Measurements from ENCODE around the gene DBF4. TPM values are rescaled to one million over a fixed set of nuclear protein-coding genes. Genes with fewer than 3 reads are reported as not detected.
"Not testable (repeated sequence)": the region's sequence is repeated elsewhere in the genome, so short reads cannot be mapped to it uniquely, and the experiment has no call there.

The DBF4 gene
- total and polyA plus RNA-seq, 2 donors (not counting 1 experiment from before 2014, with no cell fraction given): 7.8 to 21.0 TPM

GRCh38 chr7:87858417-87859100 lies 17.7 kb upstream of the DBF4 start:
- H3K4me1 Mint-ChIP-seq: peaks cover 3% of the 10 kb centered on the region
- Histone ChIP-seq H3K27ac (ENCODE audit: low read length in 2 of 2) (no peak overlapping the region), H3K4me2 (replicated peaks; ENCODE audit: low read depth, low read length, poor library complexity, severe bottlenecking) (no peak overlapping the region), H3K9me3 (ENCODE audit: control extremely low read depth in 1 of 3, control insufficient read depth in 2 of 3, insufficient read depth in 1 of 3, low read length in 2 of 3) (no peaks in the 10 kb centered on the region), H3K79me2 (ENCODE audit: control insufficient read depth, insufficient read depth, low read length) (no peaks in the 10 kb centered on the region), H3K4me1 (ENCODE audit: control insufficient read depth in 2 of 2, insufficient read depth in 2 of 2, low read length in 2 of 2) (no peaks in the 10 kb centered on the region), H3K4me3 (ENCODE audit: control extremely low read depth in 1 of 5, extremely low read depth in 1 of 5, insufficient read depth in 1 of 5, low read depth in 2 of 5, low read length in 4 of 5) (no peak overlapping the region), H3K27me3 (replicated peaks in 1 of 4; ENCODE audit: control extremely low read depth in 1 of 4, control insufficient read depth in 3 of 4, insufficient read depth in 4 of 4, low read length in 3 of 4) (no peaks in the 10 kb centered on the region), H4K20me1 (ENCODE audit: control insufficient read depth, insufficient read depth, low read length, poor library complexity, severe bottlenecking) (no peaks in the 10 kb centered on the region), H3K36me3 (replicated peaks in 1 of 2; ENCODE audit: control extremely low read depth in 1 of 2, control insufficient read depth in 1 of 2, extremely low read depth in 1 of 2, insufficient read depth in 2 of 2, low read length in 1 of 2) (peaks cover 6 to 27% of the 10 kb centered on the region in 2 experiments), H3K9ac (ENCODE audit: low read length) (no peak overlapping the region), H2AFZ (ENCODE audit: insufficient read depth, low read depth, low read length, poor library complexity, severe bottlenecking) (no peak overlapping the region)
- ChIA-PET CTCF (no interaction called here), POLR2A (no interaction called here)
- no peaks in the 10 kb centered on the region for H3K27me3 Mint-ChIP-seq
- no peak for DNase-seq
- peaks cover 3% of the 10 kb centered on the region for H3K9me3 Mint-ChIP-seq (ENCODE audit: insufficient read depth)
- WGBS (ENCODE audit: insufficient coverage): no CpG with 5 or more reads among the region's 3 CpGs
- TF ChIP-seq, protein P1, sequence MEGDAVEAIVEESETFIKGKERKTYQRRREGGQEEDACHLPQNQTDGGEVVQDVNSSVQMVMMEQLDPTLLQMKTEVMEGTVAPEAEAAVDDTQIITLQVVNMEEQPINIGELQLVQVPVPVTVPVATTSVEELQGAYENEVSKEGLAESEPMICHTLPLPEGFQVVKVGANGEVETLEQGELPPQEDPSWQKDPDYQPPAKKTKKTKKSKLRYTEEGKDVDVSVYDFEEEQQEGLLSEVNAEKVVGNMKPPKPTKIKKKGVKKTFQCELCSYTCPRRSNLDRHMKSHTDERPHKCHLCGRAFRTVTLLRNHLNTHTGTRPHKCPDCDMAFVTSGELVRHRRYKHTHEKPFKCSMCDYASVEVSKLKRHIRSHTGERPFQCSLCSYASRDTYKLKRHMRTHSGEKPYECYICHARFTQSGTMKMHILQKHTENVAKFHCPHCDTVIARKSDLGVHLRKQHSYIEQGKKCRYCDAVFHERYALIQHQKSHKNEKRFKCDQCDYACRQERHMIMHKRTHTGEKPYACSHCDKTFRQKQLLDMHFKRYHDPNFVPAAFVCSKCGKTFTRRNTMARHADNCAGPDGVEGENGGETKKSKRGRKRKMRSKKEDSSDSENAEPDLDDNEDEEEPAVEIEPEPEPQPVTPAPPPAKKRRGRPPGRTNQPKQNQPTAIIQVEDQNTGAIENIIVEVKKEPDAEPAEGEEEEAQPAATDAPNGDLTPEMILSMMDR (IDR thresholded peaks at IDR 0.05): no peak
- intact Hi-C loops (cut with micrococcal nuclease): no loop called here
- ATAC-seq (ENCODE audit: low read depth): no peak
- H3K4me3 Mint-ChIP-seq: no peak overlapping the region
- H3K27ac Mint-ChIP-seq: no peak overlapping the region

DNA sequence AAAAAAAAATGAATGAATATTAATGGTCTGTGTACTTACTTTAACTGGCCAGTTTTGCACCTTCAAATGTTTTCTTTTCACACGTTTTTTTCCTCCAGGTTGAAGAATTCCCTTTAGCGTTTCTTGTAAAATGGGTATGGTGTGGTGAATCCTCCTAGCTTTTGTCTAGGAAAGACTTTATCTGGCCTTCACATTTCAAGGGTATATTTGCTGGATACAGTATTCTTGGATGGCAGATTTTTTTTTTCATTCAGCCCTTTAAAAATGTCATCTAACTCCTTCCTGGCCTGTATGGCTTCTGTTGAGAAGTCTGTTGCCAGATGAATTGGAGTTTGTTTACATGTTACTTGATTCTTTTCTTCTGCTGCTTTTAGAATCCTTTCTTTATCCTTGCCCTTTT lies 10.2 kb upstream of the DBF4 start:
- no peak overlapping the region for H2AFZ ChIP-seq (ENCODE audit: insufficient read depth, low read depth, low read length, poor library complexity, severe bottlenecking)
- no peak for ATAC-seq (ENCODE audit: low read depth)
- Mint-ChIP-seq H3K4me1 (peaks cover 2% of the 10 kb centered on the region), H3K4me3 (no peak overlapping the region), H3K27me3 (no peaks in the 10 kb centered on the region), H3K9me3 (ENCODE audit: insufficient read depth) (peaks cover 9% of the 10 kb centered on the region), H3K27ac (no peak overlapping the region)
- H3K4me1 ChIP-seq (ENCODE audit: control insufficient read depth in 2 of 2, insufficient read depth in 2 of 2, low read length in 2 of 2): no peaks in the 10 kb centered on the region
- no peak overlapping the region for H3K9ac ChIP-seq (ENCODE audit: low read length)
- H3K27me3 ChIP-seq (replicated peaks in 1 of 4; ENCODE audit: control extremely low read depth in 1 of 4, control insufficient read depth in 3 of 4, insufficient read depth in 4 of 4, low read length in 3 of 4): no peaks in the 10 kb centered on the region
- TF ChIP-seq, protein P1 (IDR thresholded peaks at IDR 0.05): no peak
- TF ChIP-seq EZH2 (IDR thresholded peaks at IDR 0.05; ENCODE audit: borderline replicate concordance, insufficient read depth, low read depth, low read length, poor library complexity, severe bottlenecking): no peak
- 100% methylated on average over 1 of the region's 2 CpGs for WGBS (ENCODE audit: insufficient coverage)
- H3K4me3 ChIP-seq (ENCODE audit: control extremely low read depth in 1 of 5, extremely low read depth in 1 of 5, insufficient read depth in 1 of 5, low read depth in 2 of 5, low read length in 4 of 5): no peak overlapping the region
- no peak overlapping the region for H3K4me2 ChIP-seq (replicated peaks; ENCODE audit: low read depth, low read length, poor library complexity, severe bottlenecking)
- no peaks in the 10 kb centered on the region for H4K20me1 ChIP-seq (ENCODE audit: control insufficient read depth, insufficient read depth, low read length, poor library complexity, severe bottlenecking)
- no peak for DNase-seq
- ChIA-PET POLR2A (no interaction called here), CTCF (interaction anchor here (1.2 kb wide), 1 partner anchor 21 kb away, joined by 7 read pairs; no protein-coding TSS in a partner anchor)
- H3K27ac ChIP-seq (ENCODE audit: low read length in 2 of 2): no peak overlapping the region
- peaks cover 0 to 18% of the 10 kb centered on the region in 2 experiments for H3K36me3 ChIP-seq (replicated peaks in 1 of 2; ENCODE audit: control extremely low read depth in 1 of 2, control insufficient read depth in 1 of 2, extremely low read depth in 1 of 2, insufficient read depth in 2 of 2, low read length in 1 of 2)
- H3K9me3 ChIP-seq (ENCODE audit: control extremely low read depth in 1 of 3, control insufficient read depth in 2 of 3, insufficient read depth in 1 of 3, low read length in 2 of 3): peaks cover 3 to 24% (median 21%) of the 10 kb centered on the region in 3 donors
- intact Hi-C loops (cut with micrococcal nuclease): no loop called here
- H3K79me2 ChIP-seq (ENCODE audit: control insufficient read depth, insufficient read depth, low read length): peaks cover 43% of the 10 kb centered on the region

DNA sequence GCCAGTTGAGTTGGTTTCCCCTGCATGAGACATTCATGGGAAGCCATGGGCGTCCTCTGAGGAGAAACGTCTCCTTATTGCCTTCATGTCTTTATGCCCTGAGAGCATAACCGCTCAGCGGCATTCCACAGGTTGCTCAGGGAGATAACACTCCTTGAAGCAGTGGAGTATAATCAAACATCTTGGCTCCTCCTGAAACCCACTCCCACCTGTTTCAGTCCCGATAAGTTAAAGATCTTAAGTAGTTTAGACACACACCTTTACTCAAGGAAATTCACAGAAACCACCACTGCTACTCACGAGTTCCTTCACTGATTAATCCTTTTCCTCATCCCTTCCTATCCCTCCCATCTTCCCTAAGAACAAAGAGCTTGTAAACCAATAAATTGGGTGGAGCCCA lies 9.8 kb upstream of the DBF4 start:
- H3K27ac Mint-ChIP-seq; H2AFZ ChIP-seq (ENCODE audit: insufficient read depth, low read depth, low read length, poor library complexity, severe bottlenecking); CTCF ChIA-PET; H3K4me3 Mint-ChIP-seq; H3K4me2 ChIP-seq (replicated peaks; ENCODE audit: low read depth, low read length, poor library complexity, severe bottlenecking); H3K27me3 Mint-ChIP-seq; H3K27ac ChIP-seq (ENCODE audit: low read length in 2 of 2); H3K27me3 ChIP-seq (replicated peaks in 1 of 4; ENCODE audit: control extremely low read depth in 1 of 4, control insufficient read depth in 3 of 4, insufficient read depth in 4 of 4, low read length in 3 of 4); H3K4me1 ChIP-seq (ENCODE audit: control insufficient read depth in 2 of 2, insufficient read depth in 2 of 2, low read length in 2 of 2); intact Hi-C loops (cut with micrococcal nuclease); H3K9ac ChIP-seq (ENCODE audit: low read length); H4K20me1 ChIP-seq (ENCODE audit: control insufficient read depth, insufficient read depth, low read length, poor library complexity, severe bottlenecking); H3K4me1 Mint-ChIP-seq; ATAC-seq (ENCODE audit: low read depth); POLR2A ChIA-PET; H3K9me3 Mint-ChIP-seq (ENCODE audit: insufficient read depth); DNase-seq; H3K4me3 ChIP-seq (ENCODE audit: control extremely low read depth in 1 of 5, extremely low read depth in 1 of 5, insufficient read depth in 1 of 5, low read depth in 2 of 5, low read length in 4 of 5): not testable (repeated sequence)
- WGBS (ENCODE audit: insufficient coverage): 100% methylated on average over 5 of the region's 6 CpGs
- Histone ChIP-seq H3K9me3 (ENCODE audit: control extremely low read depth in 1 of 3, control insufficient read depth in 2 of 3, insufficient read depth in 1 of 3, low read length in 2 of 3) (peaks cover 3 to 25% (median 21%) of the 10 kb centered on the region in 3 donors), H3K36me3 (replicated peaks in 1 of 2; ENCODE audit: control extremely low read depth in 1 of 2, control insufficient read depth in 1 of 2, extremely low read depth in 1 of 2, insufficient read depth in 2 of 2, low read length in 1 of 2) (peaks cover 0 to 18% of the 10 kb centered on the region in 2 experiments), H3K79me2 (ENCODE audit: control insufficient read depth, insufficient read depth, low read length) (peaks cover 47% of the 10 kb centered on the region)
